Lower leg skin (tissue), 4 donors: Measurements from ENCODE around the gene RAB11FIP3. TPM values are rescaled to one million over a fixed set of nuclear protein-coding genes. Genes with fewer than 3 reads are reported as not detected.

Experiments used
- DNase-seq, 2 donors: peaks; one replicate each; pipeline ENCODE4 v3.0.0-alpha.2; 2019; ENCODE audit warnings: low spot score in 2 of 2
- H3K4me3 ChIP-seq: fragments of 200-600 bp; sonication (generic); 2 replicates; pipeline ENCODE4 v1.5.1; 2017; ENCODE audit warnings: mild to moderate bottlenecking, low read depth; ENCODE audit not compliant: poor library complexity, severe bottlenecking
- CTCF ChIP-seq, 3 donors: fragments of 450-650 bp; IDR thresholded peaks; one replicate each; pipeline ENCODE4 v1.5.1; 2016; ENCODE audit warnings: antibody characterized with exemption in 3 of 3, mild to moderate bottlenecking in 3 of 3, moderate library complexity in 2 of 3
- POLR2A ChIP-seq, 2 donors: fragments of 450-650 bp; IDR thresholded peaks; one replicate each; pipeline ENCODE4 v1.6.1; 2016 to 2017; ENCODE audit warnings: antibody characterized with exemption in 2 of 2, mild to moderate bottlenecking in 1 of 2, moderate library complexity in 1 of 2
- WGBS, 2 donors: methylation state at CpG; one replicate each; pipeline ENCODE4 v1.1.5; 2018; 5-methylcytosine and 5-hydroxymethylcytosine counted together
- intact Hi-C: fragments of 100-400 bp; cut with DNase I; formaldehyde crosslinking; loops from one replicate; pipeline ENCODE4 v1.15.0; 2023; ENCODE audit warnings: low total_unique reads
- total RNA-seq, 4 donors: library from RNA; depleted of rRNA; stranded (reverse); fragments of >200 nt; gene quantifications; one replicate each; pipeline ENCODE4 v1.1.0, GENCODE V29; 2016

Gene RAB11FIP3
- total RNA-seq, 4 donors from 2014 or later, result 22.1 to 66.3 (median 27.7) TPM

GRCh38 chr16:559411-560203 lies 134.2 kb downstream of the RAB11FIP3 start:
- H3K4me3 ChIP-seq, result no peak overlapping the region
- intact Hi-C loops, result no loop called here
- 9 to 14% methylated on average over 34 to 46 of the region's 62 CpGs for WGBS, 2 donors
- no peak for TF ChIP-seq POLR2A (IDR thresholded peaks at IDR 0.05)
- TF ChIP-seq CTCF (IDR thresholded peaks at IDR 0.05), result no peak
- DNase-seq, result no peak

DNA sequence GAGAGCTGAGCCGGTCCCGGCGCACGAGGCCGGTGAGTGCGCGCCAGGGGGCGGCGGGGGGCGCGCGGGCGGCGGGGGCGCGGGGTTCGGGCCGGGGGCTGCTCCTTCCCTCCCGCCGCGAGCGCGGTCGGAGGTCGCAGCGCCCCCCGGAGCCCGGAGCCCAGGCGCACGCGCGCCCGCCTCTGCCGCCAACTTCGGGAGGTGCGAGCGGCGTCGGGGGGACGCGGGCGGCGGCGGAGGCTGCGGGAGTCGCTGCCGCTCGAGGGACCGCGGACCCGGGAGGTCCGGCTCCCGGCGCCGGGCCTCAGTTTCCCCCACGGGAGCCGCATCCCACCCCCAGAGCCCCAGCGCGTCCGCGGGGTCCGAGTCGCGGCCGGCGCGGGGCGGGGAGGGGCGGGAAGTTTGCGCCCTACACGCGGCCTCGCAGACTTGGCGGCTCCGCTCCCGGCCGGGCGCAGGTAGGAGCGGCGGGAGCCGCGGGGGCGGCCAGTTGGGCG lies 134.8 kb downstream of the RAB11FIP3 start, which contains the start of gene PRR35:
Gene PRR35 (plus strand): TSS at position 191 of the 497 bp plus-strand sequence. CDS start 2,901 bp downstream, outside the sequence.
- H3K4me3 ChIP-seq, result no peak within 1 kb of the TSS

DNA sequence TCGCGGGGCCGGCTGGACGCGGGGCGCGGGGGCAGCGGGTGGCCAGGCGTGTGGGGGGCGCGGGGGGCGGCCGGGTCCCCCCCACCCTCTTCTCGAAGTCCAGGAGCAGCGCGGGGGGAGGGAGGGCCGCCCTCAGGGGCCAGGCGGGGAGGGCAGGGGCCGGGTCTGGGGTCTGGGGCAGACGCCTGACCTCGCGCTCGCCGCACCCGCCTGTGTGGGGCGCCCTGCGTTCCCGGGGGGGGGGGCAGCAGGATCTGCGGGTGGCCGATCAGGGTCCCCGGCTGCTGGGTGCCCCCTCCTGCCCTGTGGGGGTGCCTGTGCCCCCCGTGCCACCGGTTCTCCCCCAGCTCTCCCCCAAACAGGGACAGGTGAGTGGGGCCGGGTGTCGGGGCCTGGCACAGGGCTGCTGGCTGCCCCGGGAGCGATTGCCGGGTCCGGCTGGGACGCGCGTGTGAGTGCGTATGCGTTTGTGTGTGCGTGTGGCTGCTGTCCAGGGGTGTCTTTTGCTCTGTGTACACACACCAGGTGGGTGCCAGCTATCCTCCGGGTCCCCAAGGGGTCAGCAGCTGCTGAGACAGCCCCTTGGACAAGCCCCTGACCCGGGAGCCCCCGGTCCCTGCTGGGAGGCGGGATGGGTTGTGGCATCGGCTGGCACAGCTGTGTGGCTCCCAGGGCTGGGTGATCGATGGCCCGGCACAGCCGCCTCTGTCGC lies 135.4 kb downstream of the RAB11FIP3 start:
- H3K4me3 ChIP-seq, result no peak overlapping the region
- no peak for DNase-seq
- 21 to 36% methylated on average over 16 to 28 of the region's 54 CpGs for WGBS, 2 donors
- TF ChIP-seq CTCF (IDR thresholded peaks at IDR 0.05), result no peak
- intact Hi-C loops, result no loop called here

More for the DNA sequence above, 134.8 kb downstream of the RAB11FIP3 start, which contains the start of gene PRR35:
- 0% methylated on average over 1 to 29 of the region's 84 CpGs for WGBS, 2 donors
- intact Hi-C loops, result no loop called here
- TF ChIP-seq CTCF (IDR thresholded peaks at IDR 0.05) (no peak), POLR2A (IDR thresholded peaks at IDR 0.05) (no peak)
- DNase-seq, result no peak

DNA sequence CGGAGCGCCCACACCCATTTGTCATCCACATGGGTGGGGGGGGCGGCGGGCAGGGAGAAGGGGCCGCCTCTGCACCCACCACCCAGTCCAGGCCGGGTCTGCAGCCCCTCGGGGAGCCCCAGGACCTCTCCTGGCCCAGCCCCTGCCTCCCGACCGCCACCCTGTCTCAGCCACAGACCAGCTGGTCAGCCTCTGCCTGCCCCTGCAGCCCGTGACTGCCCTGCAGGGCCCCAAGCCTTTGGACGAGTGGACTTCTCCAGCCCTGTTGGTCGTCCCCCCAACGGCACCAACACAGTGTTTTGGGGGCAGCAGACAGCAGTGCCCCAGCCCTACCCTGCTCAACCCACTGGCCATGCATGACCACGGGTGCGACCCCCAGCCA lies 136.0 kb downstream of the RAB11FIP3 start:
- no peak for DNase-seq
- intact Hi-C loops, result no loop called here
- TF ChIP-seq POLR2A (IDR thresholded peaks at IDR 0.05), result no peak
- TF ChIP-seq CTCF (IDR thresholded peaks at IDR 0.05), result no peak
- WGBS, 2 donors, result 66 to 80% methylated on average over 7 to 12 of the region's 15 CpGs
- no peak overlapping the region for H3K4me3 ChIP-seq

DNA sequence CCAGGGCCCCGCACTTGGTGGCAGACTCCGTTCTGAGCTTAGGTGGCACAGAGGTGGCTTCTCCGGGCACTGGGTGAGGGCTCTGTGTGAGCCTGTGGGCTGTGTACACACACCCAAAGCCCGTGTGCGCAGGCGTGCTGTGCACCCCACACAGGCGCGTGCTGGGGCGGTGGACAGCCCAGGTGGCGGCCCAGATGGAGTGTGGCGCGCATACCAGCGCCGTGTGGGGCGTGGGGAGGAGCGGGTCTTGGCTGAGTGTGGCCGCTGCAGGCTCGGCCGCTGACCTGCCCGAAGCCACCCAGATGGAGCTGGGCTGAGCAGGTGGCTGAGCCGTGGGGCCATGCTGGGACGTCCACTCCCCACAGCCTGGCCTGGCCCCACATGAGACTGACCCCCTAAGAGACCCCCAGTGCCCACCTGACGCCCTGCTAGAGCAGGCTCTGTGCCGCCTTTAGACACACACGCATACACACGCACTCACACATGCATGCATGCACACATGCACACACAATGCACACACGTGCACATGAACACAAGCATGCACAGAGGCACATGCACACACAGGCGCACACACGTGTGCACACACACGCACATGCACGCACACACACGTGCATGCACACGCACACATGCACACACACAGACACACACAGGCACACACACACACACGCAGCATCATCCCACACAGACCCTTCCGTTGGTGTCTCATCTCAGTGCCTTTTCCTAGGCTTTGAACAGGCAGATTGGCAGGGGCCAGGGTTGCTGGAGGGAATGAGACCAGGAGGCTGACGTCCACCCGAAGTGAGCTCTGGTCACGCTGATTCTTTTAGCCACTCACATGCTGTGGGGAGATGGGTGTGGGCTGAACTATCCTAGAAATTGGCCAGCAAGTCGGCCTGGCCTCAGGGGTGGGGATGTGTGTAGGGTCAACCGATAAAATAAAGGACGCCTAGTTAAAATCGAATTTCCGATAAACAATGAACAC lies 136.8 kb downstream of the RAB11FIP3 start:
- TF ChIP-seq CTCF (IDR thresholded peaks at IDR 0.05), result no peak
- TF ChIP-seq POLR2A (IDR thresholded peaks at IDR 0.05), result no peak
- no peak for DNase-seq
- 70 to 80% methylated on average over 34 to 41 of the region's 43 CpGs for WGBS, 2 donors
- intact Hi-C loops, result no loop called here
- H3K4me3 ChIP-seq, result no peak overlapping the region
